Esophagus muscularis mucosa (tissue), 4 donors: Measurements from ENCODE around the gene LIN7B. TPM values are rescaled to one million over a fixed set of nuclear protein-coding genes. Genes with fewer than 3 reads are reported as not detected.

ENCODE experiments used
- DNase-seq: peaks from one replicate; pipeline ENCODE4 v3.0.0-alpha.2; 2017; ENCODE audit errors: extremely low spot score
- H3K27ac ChIP-seq, 4 donors: fragments of 200-600 bp; sonication (generic); replicated peaks in 1 of 4; 1 replicate in 3 of 4; 2 replicates in 1 of 4; pipeline ENCODE4 v1.5.1; 2016 to 2019; ENCODE audit warnings: mild to moderate bottlenecking in 1 of 4
- H3K27me3 ChIP-seq, 4 donors: fragments of 200-600 bp; sonication (generic); one replicate each; pipeline versions ENCODE4 v1.5.1 to v1.6.0; 2016 to 2019
- H3K36me3 ChIP-seq, 4 donors: fragments of 200-600 bp; sonication (generic); one replicate each; pipeline ENCODE4 v1.5.1; 2016 to 2019
- H3K4me1 ChIP-seq, 4 donors: fragments of 200-600 bp; sonication (generic); one replicate each; pipeline ENCODE4 v1.5.1; 2016 to 2019
- H3K4me3 ChIP-seq, 4 donors: fragments of 200-600 bp; sonication (generic); 1 replicate in 2 of 4; 2 replicates in 2 of 4; pipeline ENCODE4 v1.5.1; 2016 to 2019; ENCODE audit warnings: mild to moderate bottlenecking in 4 of 4, moderate library complexity in 1 of 4
- H3K9me3 ChIP-seq, 4 donors: fragments of 200-600 bp; sonication (generic); 1 replicate in 3 of 4; 2 replicates in 1 of 4; pipeline ENCODE4 v1.5.1; 2016 to 2019
- CTCF ChIP-seq, 3 experiments: fragments of 200-600 bp in 2 of 3; fragments of 450-650 bp in 1 of 3; sonication (generic) in 2 of 3; IDR thresholded peaks; one replicate each; pipeline ENCODE4 v1.5.1; 2017 to 2019; ENCODE audit warnings: antibody characterized with exemption in 3 of 3, mild to moderate bottlenecking in 2 of 3, moderate library complexity in 1 of 3
- EP300 ChIP-seq: sonication (generic); formaldehyde crosslinking; IDR thresholded peaks from one replicate; pipeline ENCODE4 v1.6.1; 2017; ENCODE audit warnings: antibody characterized with exemption
- POLR2A ChIP-seq: fragments of 450-650 bp; IDR thresholded peaks from one replicate; pipeline ENCODE4 v1.6.1; 2017; ENCODE audit warnings: antibody characterized with exemption, moderate library complexity, mild to moderate bottlenecking, low read depth
- POLR2AphosphoS5 ChIP-seq, 2 donors: sonication (generic); formaldehyde crosslinking; IDR thresholded peaks; one replicate each; pipeline ENCODE4 v1.6.1; 2017; ENCODE audit warnings: antibody characterized with exemption in 2 of 2
- WGBS: methylation state at CpG from one replicate; pipeline ENCODE4 v1.1.5; 2018; 5-methylcytosine and 5-hydroxymethylcytosine counted together
- intact Hi-C: fragments of 100-400 bp; cut with DNase I; formaldehyde crosslinking; loops from one replicate; pipeline ENCODE4 v1.15.1; 2023
- total RNA-seq, 4 donors: library from RNA; depleted of rRNA; stranded (reverse); fragments of >200 nt; gene quantifications; one replicate each; pipeline versions ENCODE4 v1.1.0 to v1.2.1, GENCODE V29; 2016

Gene LIN7B
- total RNA-seq, 4 donors from 2014 or later: 7.5 to 21.4 (median 15.5) TPM

- 93% methylated on average over 17 of the region's 17 CpGs for WGBS
- Histone ChIP-seq H3K9me3 (no peaks in the 10 kb centered on the region), H3K36me3 (peaks cover 58 to 97% (median 82%) of the 10 kb centered on the region in 4 donors), H3K27me3 (no peaks in the 10 kb centered on the region), H3K4me1 (peaks cover 28 to 49% (median 37%) of the 10 kb centered on the region in 4 donors), H3K27ac (no peak overlapping the region), H3K4me3 (no peak overlapping the region)
- DNase-seq: no peak
- no peak for TF ChIP-seq EP300
- no peak for TF ChIP-seq POLR2A
- TF ChIP-seq CTCF (IDR thresholded peaks at IDR 0.05): no peak
- no peak for TF ChIP-seq POLR2AphosphoS5 (IDR thresholded peaks at IDR 0.05)
- intact Hi-C loops: no loop called here
Measured at GRCh38 chr19:49091391-49092038, 22.7 kb upstream of the LIN7B start.

GRCh38 chr19:49092686-49093085, 21.5 kb upstream of the LIN7B start:
- TF ChIP-seq POLR2AphosphoS5 (IDR thresholded peaks at IDR 0.05) (no peak), CTCF (IDR thresholded peaks at IDR 0.05) (no peak), EP300 (no peak), POLR2A (no peak)
- intact Hi-C loops: no loop called here
- Histone ChIP-seq H3K4me1 (peaks cover 16 to 41% (median 29%) of the 10 kb centered on the region in 4 donors), H3K9me3 (no peaks in the 10 kb centered on the region), H3K27ac (no peak overlapping the region), H3K27me3 (no peaks in the 10 kb centered on the region), H3K36me3 (peaks cover 65 to 99% (median 91%) of the 10 kb centered on the region in 4 donors), H3K4me3 (no peak overlapping the region)
- DNase-seq: no peak
- WGBS: 92% methylated on average over 6 of the region's 6 CpGs

- no peak overlapping the region for H3K27ac ChIP-seq
- no peaks in the 10 kb centered on the region for H3K9me3 ChIP-seq
- no peak overlapping the region for H3K4me3 ChIP-seq
- no peak for DNase-seq
- intact Hi-C loops: loop anchor here (5.0 kb wide), 2 partner anchors 53 to 103 kb away; no protein-coding TSS in a partner anchor
- TF ChIP-seq EP300: no peak
- TF ChIP-seq POLR2AphosphoS5 (IDR thresholded peaks at IDR 0.05): no peak
- no peak for TF ChIP-seq POLR2A
- no peak for TF ChIP-seq CTCF (IDR thresholded peaks at IDR 0.05)
- H3K36me3 ChIP-seq: peaks cover 71 to 99% (median 97%) of the 10 kb centered on the region in 4 donors
- no peaks in the 10 kb centered on the region for H3K27me3 ChIP-seq
- peaks cover 14 to 38% (median 29%) of the 10 kb centered on the region in 4 donors for H3K4me1 ChIP-seq
- WGBS: 70% methylated on average over 23 of the region's 23 CpGs
Measured at GRCh38 chr19:49094505-49095482, 19.4 kb upstream of the LIN7B start.

- H3K9me3 ChIP-seq: no peaks in the 10 kb centered on the region
Measured at GRCh38 chr19:49097453-49098288, 16.5 kb upstream of the LIN7B start.

More at GRCh38 chr19:49097453-49098288, 16.5 kb upstream of the LIN7B start:
- intact Hi-C loops: loop anchor here (5.0 kb wide), 2 partner anchors 50 to 100 kb away; no protein-coding TSS in a partner anchor
- H3K36me3 ChIP-seq: peaks cover 65 to 99% (median 97%) of the 10 kb centered on the region in 4 donors
- H3K27ac ChIP-seq: peak overlapping the region in 1 of 4 donors; percentile 38
- H3K27me3 ChIP-seq: no peaks in the 10 kb centered on the region
- peaks cover 14 to 33% (median 29%) of the 10 kb centered on the region in 4 donors for H3K4me1 ChIP-seq
- DNase-seq: no peak
- TF ChIP-seq POLR2A (no peak), CTCF (IDR thresholded peaks at IDR 0.05) (peak in 2 of 3 experiments; percentile 98 to 99), POLR2AphosphoS5 (IDR thresholded peaks at IDR 0.05) (peak in 1 of 2 donors; percentile 40), EP300 (no peak)
- no peak overlapping the region for H3K4me3 ChIP-seq
- 46% methylated on average over 8 of the region's 8 CpGs for WGBS
